Suprapubic skin (tissue), 3 donors: Measurements from ENCODE around the gene ABCA7.

Experiments used
- POLR2A ChIP-seq, 2 donors: fragments of 450-650 bp; IDR thresholded peaks; one replicate each; pipeline ENCODE4 v1.6.1; 2017; ENCODE audit warnings: antibody characterized with exemption in 2 of 2, mild to moderate bottlenecking in 2 of 2, moderate library complexity in 2 of 2
- TF ChIP-seq, protein P1 (sequence below), 2 donors: fragments of 200-600 bp in 1 of 2; fragments of 450-650 bp in 1 of 2; sonication (generic) in 1 of 2; IDR thresholded peaks; one replicate each; pipeline ENCODE4 v1.5.1; 2016 to 2019; ENCODE audit warnings: antibody characterized with exemption in 2 of 2, mild to moderate bottlenecking in 1 of 2, moderate library complexity in 1 of 2

DNA sequence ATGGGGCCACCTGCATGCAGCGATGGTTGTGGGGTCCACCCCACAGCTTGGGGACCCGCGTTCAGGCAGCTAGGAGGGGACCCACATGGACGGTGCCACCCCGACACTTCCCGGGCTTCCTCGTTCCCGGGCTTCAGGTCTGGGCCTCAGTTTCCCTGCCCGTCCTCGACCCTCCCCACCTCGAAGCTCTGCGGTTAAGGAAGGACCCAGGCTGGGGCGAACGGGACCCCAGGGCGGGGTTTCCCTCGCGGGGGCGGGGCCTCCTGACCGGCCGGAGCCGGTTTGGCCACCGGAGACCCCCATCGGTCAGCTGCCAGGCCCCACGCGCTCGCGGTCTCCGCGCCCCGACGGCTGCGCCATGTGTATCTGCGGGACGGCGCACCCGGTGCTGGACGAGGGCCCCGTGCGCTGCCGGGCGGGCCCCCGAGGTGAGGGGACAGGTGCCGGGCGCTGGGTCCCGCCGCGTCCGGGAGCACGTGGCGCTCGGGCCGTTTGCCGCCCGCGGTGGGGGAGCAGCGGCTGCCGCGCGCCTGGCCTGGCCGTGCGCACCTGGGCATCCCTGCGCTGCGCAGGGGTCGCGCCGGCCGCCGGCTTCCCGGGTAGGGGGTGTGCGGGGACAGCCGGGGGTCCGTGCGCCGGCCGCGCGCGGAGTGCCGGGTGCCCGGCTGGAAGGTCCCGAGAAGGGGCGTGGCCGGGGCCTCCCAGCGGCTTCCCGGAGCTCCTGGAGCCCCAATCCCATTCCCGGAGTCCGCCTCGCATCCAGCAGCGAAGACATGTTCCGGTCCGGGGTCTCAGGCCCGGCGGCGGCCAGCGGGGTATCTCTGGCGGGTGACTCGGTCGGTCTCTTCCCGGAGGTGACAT lies 31.3 kb downstream of the ABCA7 start:
- TF ChIP-seq, protein P1, sequence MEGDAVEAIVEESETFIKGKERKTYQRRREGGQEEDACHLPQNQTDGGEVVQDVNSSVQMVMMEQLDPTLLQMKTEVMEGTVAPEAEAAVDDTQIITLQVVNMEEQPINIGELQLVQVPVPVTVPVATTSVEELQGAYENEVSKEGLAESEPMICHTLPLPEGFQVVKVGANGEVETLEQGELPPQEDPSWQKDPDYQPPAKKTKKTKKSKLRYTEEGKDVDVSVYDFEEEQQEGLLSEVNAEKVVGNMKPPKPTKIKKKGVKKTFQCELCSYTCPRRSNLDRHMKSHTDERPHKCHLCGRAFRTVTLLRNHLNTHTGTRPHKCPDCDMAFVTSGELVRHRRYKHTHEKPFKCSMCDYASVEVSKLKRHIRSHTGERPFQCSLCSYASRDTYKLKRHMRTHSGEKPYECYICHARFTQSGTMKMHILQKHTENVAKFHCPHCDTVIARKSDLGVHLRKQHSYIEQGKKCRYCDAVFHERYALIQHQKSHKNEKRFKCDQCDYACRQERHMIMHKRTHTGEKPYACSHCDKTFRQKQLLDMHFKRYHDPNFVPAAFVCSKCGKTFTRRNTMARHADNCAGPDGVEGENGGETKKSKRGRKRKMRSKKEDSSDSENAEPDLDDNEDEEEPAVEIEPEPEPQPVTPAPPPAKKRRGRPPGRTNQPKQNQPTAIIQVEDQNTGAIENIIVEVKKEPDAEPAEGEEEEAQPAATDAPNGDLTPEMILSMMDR (IDR thresholded peaks at IDR 0.05), result no peak
- no peak for TF ChIP-seq POLR2A (IDR thresholded peaks at IDR 0.05)
